Caco-2 (cell line): ENCODE data around the gene TSHZ2. TPM values are rescaled to one million over a fixed set of nuclear protein-coding genes. Genes with fewer than 3 reads are reported as not detected.
"Not testable (repeated sequence)": the region's sequence is repeated elsewhere in the genome, so short reads cannot be mapped to it uniquely, and the experiment has no call there.

ENCODE experiments used
- BruUV-seq: library from RNA; stranded (reverse); fragments of 400-500 nt; replicated peaks from 2 replicates; lab custom pipeline; 2021; lab: Mats Ljungman, UMichigan
- CTCF ChIA-PET: fragments of 300-600 bp; sonication (Branson Sonifier 250); formaldehyde crosslinking; loops from one replicate; lab custom pipeline; 2022; ENCODE audit warnings: antibody characterized with exemption; lab: Charles Lee
- POLR2A ChIA-PET: fragments of 300-600 bp; sonication (Branson Sonifier 250); formaldehyde crosslinking; loops from one replicate; lab custom pipeline; 2022; ENCODE audit warnings: antibody characterized with exemption; lab: Charles Lee
- DNase-seq, 2 experiments: peaks; one replicate each; pipeline versions ENCODE4 v3.0.0 to v3.0.0-alpha.2; 2020 to 2022
- H3K27me3 ChIP-seq: replicated peaks from 2 replicates; pipeline ENCODE4 v1.6.0; 2011; ENCODE audit warnings: low read length; ENCODE audit not compliant: control insufficient read depth, insufficient read depth
- H3K36me3 ChIP-seq: 2 replicates; pipeline ENCODE4 v1.5.1; 2011; ENCODE audit warnings: low read length; ENCODE audit not compliant: control insufficient read depth, insufficient read depth
- H3K4me1 ChIP-seq: fragments of 250-450 bp; sonication (Bioruptor Pico); 2 replicates; pipeline ENCODE4 v1.5.1; 2020; ENCODE audit warnings: mild to moderate bottlenecking
- H3K4me3 ChIP-seq: 2 replicates; pipeline ENCODE4 v1.5.1; 2011; ENCODE audit warnings: low read depth, mild to moderate bottlenecking, control low read depth, low read length
- H3K9me3 ChIP-seq: fragments of 250-450 bp; sonication (Bioruptor Pico); 2 replicates; pipeline ENCODE4 v1.5.1; 2020; ENCODE audit warnings: mild to moderate bottlenecking, moderate library complexity
- H3K27ac Mint-ChIP-seq: one replicate; pipeline ENCODE4 v1.8.0; 2022; ENCODE audit warnings: mixed read lengths; ENCODE audit not compliant: unreplicated experiment
- H3K27me3 Mint-ChIP-seq: one replicate; pipeline ENCODE4 v1.8.0; 2022; ENCODE audit warnings: mixed read lengths; ENCODE audit not compliant: insufficient read depth, unreplicated experiment
- H3K36me3 Mint-ChIP-seq: one replicate; pipeline ENCODE4 v1.8.0; 2022; ENCODE audit warnings: mild to moderate bottlenecking, mixed read lengths; ENCODE audit not compliant: insufficient read depth, unreplicated experiment
- H3K4me1 Mint-ChIP-seq: one replicate; pipeline ENCODE4 v1.8.0; 2022; ENCODE audit warnings: low read depth, mixed read lengths; ENCODE audit not compliant: unreplicated experiment
- H3K4me3 Mint-ChIP-seq: one replicate; pipeline ENCODE4 v1.8.0; 2022; ENCODE audit warnings: mild to moderate bottlenecking, moderate library complexity, mixed read lengths; ENCODE audit not compliant: unreplicated experiment
- H3K9me3 Mint-ChIP-seq: one replicate; pipeline ENCODE4 v1.8.0; 2022; ENCODE audit warnings: mixed read lengths; ENCODE audit not compliant: unreplicated experiment
- intact Hi-C: fragments of 100-400 bp; cut with micrococcal nuclease; formaldehyde crosslinking; loops from one replicate; pipeline ENCODE4 v1.10.0; 2022; ENCODE audit not compliant: unreplicated experiment
- total RNA-seq: library from RNA; stranded (reverse); gene quantifications from 2 replicates; pipeline ENCODE4 v1.2.3, GENCODE V29; 2022
- TF ChIP-seq, protein P1 (sequence below), 2 experiments: fragments of 200-600 bp in 1 of 2; IDR thresholded peaks; 1 replicate in 1 of 2; 2 replicates in 1 of 2; pipeline versions ENCODE4 v1.5.1 to v1.8.0; 2011 to 2022; ENCODE audit warnings: antibody characterized with exemption in 1 of 2, control low read depth in 1 of 2, inconsistent platforms in 1 of 2, low read depth in 1 of 2, low read length in 1 of 2, mild to moderate bottlenecking in 1 of 2, moderate library complexity in 1 of 2; ENCODE audit not compliant: insufficient read depth in 1 of 2, severe bottlenecking in 1 of 2, unreplicated experiment in 1 of 2

Gene TSHZ2
- total RNA-seq, 1 experiment from 2014 or later: 0.07 TPM

DNA sequence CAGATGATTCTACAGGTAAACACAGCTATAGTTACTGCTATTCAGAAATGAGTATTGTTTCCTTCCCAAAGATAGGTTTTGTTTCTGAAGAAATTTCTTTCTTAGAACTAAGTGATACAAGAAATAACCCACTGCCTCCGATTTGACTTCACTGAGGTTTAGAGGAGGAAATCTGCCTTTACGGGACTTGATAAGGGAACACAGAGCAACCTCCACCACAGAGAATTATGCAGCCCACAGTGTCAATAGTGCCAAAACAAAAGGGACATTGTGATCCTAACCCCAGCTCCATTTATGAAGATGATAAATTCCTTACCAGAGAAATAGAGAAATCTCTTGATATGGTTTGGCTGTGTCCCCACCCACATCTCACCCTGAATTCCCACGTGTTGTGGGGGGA, 456.8 kb downstream of the TSHZ2 start:
- intact Hi-C loops: no loop called here
- H3K9me3 ChIP-seq: no peaks in the 10 kb centered on the region
- Mint-ChIP-seq H3K4me3 (no peak overlapping the region), H3K4me1 (peaks cover 9% of the 10 kb centered on the region), H3K27ac (no peak overlapping the region), H3K36me3 (no peaks in the 10 kb centered on the region), H3K9me3 (peaks cover 33% of the 10 kb centered on the region), H3K27me3 (peaks cover 3% of the 10 kb centered on the region)
- H3K36me3 ChIP-seq: no peaks in the 10 kb centered on the region
- no peak overlapping the region for H3K4me3 ChIP-seq
- no peak for DNase-seq
- no peaks in the 10 kb centered on the region for H3K4me1 ChIP-seq
- ChIA-PET CTCF (no interaction called here), POLR2A (no interaction called here)
- BruUV-seq: no TSS peak
- H3K27me3 ChIP-seq: no peaks in the 10 kb centered on the region
- TF ChIP-seq, protein P1, sequence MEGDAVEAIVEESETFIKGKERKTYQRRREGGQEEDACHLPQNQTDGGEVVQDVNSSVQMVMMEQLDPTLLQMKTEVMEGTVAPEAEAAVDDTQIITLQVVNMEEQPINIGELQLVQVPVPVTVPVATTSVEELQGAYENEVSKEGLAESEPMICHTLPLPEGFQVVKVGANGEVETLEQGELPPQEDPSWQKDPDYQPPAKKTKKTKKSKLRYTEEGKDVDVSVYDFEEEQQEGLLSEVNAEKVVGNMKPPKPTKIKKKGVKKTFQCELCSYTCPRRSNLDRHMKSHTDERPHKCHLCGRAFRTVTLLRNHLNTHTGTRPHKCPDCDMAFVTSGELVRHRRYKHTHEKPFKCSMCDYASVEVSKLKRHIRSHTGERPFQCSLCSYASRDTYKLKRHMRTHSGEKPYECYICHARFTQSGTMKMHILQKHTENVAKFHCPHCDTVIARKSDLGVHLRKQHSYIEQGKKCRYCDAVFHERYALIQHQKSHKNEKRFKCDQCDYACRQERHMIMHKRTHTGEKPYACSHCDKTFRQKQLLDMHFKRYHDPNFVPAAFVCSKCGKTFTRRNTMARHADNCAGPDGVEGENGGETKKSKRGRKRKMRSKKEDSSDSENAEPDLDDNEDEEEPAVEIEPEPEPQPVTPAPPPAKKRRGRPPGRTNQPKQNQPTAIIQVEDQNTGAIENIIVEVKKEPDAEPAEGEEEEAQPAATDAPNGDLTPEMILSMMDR (IDR thresholded peaks at IDR 0.05; ENCODE audit: insufficient read depth in 1 of 2, low read depth in 1 of 2, low read length in 1 of 2, severe bottlenecking in 1 of 2, unreplicated experiment in 1 of 2): no peak

DNA sequence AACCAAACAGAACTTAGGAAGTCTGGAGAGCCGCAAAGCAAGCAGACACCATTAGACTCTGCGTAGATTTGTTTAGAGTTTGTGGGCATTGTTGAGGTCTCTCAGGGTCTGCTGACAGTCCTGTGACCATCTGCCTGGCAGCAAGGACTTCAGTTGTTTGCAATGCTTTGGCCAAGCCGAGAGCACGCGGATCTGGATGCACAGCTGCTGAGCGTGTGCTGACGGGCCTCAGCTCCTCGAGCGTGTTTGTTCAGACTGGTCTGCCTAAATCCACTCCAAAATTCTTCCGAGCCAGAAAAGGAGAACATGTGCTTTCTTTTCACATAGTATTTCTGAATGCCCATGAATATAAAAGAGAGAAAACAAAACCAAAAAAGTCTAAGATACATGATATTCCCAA, 462.5 kb downstream of the TSHZ2 start:
- H3K9me3 ChIP-seq: peaks cover 3% of the 10 kb centered on the region; the same call in 1 of the 2 replicates
- Mint-ChIP-seq H3K4me1 (no peaks in the 10 kb centered on the region), H3K4me3 (no peak overlapping the region), H3K36me3 (no peaks in the 10 kb centered on the region), H3K27ac (no peak overlapping the region), H3K27me3 (peaks cover 3% of the 10 kb centered on the region), H3K9me3 (peaks cover 11% of the 10 kb centered on the region)
- H3K4me3 ChIP-seq: no peak overlapping the region
- H3K27me3 ChIP-seq: no peaks in the 10 kb centered on the region
- BruUV-seq: no TSS peak
- TF ChIP-seq, protein P1 (IDR thresholded peaks at IDR 0.05; ENCODE audit: insufficient read depth in 1 of 2, low read depth in 1 of 2, low read length in 1 of 2, severe bottlenecking in 1 of 2, unreplicated experiment in 1 of 2): no peak
- intact Hi-C loops: no loop called here
- CTCF ChIA-PET: no interaction called here
- DNase-seq: no peak
- no peaks in the 10 kb centered on the region for H3K4me1 ChIP-seq
- H3K36me3 ChIP-seq: no peaks in the 10 kb centered on the region
- POLR2A ChIA-PET: interaction anchor here (0.5 kb wide), 1 partner anchor 29 kb away, joined by 3 read pairs; no protein-coding TSS in a partner anchor

DNA sequence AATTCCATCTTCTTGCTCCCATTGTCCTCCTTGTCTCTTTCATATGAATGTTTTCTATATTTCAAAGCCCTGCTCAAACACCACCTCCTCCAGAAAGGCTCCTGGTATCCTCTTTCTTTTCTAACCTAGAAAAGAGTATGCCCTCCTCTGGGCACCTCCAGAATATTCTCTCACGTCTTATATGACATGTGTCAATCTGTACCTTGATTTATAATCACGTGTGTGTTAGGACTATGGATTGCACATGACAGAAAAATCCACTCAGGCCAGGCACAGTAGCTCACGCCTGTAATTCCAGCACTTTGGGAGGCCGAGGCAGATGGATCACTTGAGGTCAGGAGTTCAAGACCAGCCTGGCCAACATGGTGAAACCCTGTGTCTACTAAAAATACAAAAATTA, 464.8 kb downstream of the TSHZ2 start:
- BruUV-seq, POLR2A ChIA-PET, H3K27me3 Mint-ChIP-seq, H3K27ac Mint-ChIP-seq, intact Hi-C loops, H3K27me3 ChIP-seq, H3K9me3 ChIP-seq, H3K4me3 ChIP-seq, H3K36me3 Mint-ChIP-seq, H3K4me3 Mint-ChIP-seq, DNase-seq, H3K4me1 ChIP-seq, H3K4me1 Mint-ChIP-seq, H3K36me3 ChIP-seq, CTCF ChIA-PET: not testable (repeated sequence)
- H3K9me3 Mint-ChIP-seq: peaks cover 11% of the 10 kb centered on the region

DNA sequence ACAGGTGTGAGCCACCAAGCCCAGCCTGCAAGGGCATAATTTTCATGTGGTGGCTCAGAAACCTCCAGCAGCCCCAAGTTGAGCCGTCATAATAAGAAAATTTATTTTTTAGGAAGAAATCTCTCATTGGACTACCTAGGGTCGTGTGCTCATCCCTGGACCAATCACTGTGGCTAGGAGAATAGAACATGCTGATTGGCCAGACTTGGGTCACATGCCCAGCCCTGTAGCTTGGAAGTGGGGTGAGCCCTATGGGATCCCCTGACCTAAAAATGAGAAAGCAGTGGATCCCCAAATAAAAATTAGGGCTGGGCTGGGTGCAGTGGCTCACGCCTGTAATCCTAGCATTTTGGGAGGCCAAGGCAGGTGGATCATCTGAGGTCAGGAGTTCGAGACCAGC, 466.2 kb downstream of the TSHZ2 start:
- no peaks in the 10 kb centered on the region for H3K27me3 ChIP-seq
- Mint-ChIP-seq H3K36me3 (no peaks in the 10 kb centered on the region), H3K4me1 (no peaks in the 10 kb centered on the region), H3K9me3 (peaks cover 11% of the 10 kb centered on the region), H3K4me3 (no peak overlapping the region), H3K27me3 (peaks cover 3% of the 10 kb centered on the region), H3K27ac (no peak overlapping the region)
- CTCF ChIA-PET: no interaction called here
- no peak overlapping the region for H3K4me3 ChIP-seq
- H3K4me1 ChIP-seq: no peaks in the 10 kb centered on the region
- TF ChIP-seq, protein P1 (IDR thresholded peaks at IDR 0.05; ENCODE audit: insufficient read depth in 1 of 2, low read depth in 1 of 2, low read length in 1 of 2, severe bottlenecking in 1 of 2, unreplicated experiment in 1 of 2): no peak
- H3K36me3 ChIP-seq: no peaks in the 10 kb centered on the region
- POLR2A ChIA-PET: no interaction called here
- no peak for DNase-seq
- intact Hi-C loops: no loop called here
- peaks cover 4% of the 10 kb centered on the region; the same call in 1 of the 2 replicates for H3K9me3 ChIP-seq
- no TSS peak for BruUV-seq
